Measurements from ENCODE around the gene RNU2-1.

GRCh38 chr17:43219746-43220380, 13.9 kb downstream of the RNU2-1 start:
- TF ChIP-seq, protein P1, sequence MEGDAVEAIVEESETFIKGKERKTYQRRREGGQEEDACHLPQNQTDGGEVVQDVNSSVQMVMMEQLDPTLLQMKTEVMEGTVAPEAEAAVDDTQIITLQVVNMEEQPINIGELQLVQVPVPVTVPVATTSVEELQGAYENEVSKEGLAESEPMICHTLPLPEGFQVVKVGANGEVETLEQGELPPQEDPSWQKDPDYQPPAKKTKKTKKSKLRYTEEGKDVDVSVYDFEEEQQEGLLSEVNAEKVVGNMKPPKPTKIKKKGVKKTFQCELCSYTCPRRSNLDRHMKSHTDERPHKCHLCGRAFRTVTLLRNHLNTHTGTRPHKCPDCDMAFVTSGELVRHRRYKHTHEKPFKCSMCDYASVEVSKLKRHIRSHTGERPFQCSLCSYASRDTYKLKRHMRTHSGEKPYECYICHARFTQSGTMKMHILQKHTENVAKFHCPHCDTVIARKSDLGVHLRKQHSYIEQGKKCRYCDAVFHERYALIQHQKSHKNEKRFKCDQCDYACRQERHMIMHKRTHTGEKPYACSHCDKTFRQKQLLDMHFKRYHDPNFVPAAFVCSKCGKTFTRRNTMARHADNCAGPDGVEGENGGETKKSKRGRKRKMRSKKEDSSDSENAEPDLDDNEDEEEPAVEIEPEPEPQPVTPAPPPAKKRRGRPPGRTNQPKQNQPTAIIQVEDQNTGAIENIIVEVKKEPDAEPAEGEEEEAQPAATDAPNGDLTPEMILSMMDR (conservative IDR thresholded peaks at IDR 0.05; ENCODE audit: low read depth in 2 of 2), result no peak
- TF ChIP-seq EZH2 (IDR thresholded peaks at IDR 0.05; ENCODE audit: low read depth, unreplicated experiment) (no peak), EZH2phosphoT487 (IDR thresholded peaks at IDR 0.05; ENCODE audit: unreplicated experiment) (no peak), POLR2AphosphoS5 (IDR thresholded peaks at IDR 0.05; ENCODE audit: low read depth) (no peak)

Data from GM23338 (cell line).